ENCODE measurements around the gene ATP1A4. TPM values are rescaled to one million over a fixed set of nuclear protein-coding genes. Genes with fewer than 3 reads are reported as not detected.
A peak's percentile ranks its signal among the peaks of the same experiment; 100 is the strongest.

The ATP1A4 gene
- total RNA-seq, 1 experiment from 2014 or later = not detected

DNA sequence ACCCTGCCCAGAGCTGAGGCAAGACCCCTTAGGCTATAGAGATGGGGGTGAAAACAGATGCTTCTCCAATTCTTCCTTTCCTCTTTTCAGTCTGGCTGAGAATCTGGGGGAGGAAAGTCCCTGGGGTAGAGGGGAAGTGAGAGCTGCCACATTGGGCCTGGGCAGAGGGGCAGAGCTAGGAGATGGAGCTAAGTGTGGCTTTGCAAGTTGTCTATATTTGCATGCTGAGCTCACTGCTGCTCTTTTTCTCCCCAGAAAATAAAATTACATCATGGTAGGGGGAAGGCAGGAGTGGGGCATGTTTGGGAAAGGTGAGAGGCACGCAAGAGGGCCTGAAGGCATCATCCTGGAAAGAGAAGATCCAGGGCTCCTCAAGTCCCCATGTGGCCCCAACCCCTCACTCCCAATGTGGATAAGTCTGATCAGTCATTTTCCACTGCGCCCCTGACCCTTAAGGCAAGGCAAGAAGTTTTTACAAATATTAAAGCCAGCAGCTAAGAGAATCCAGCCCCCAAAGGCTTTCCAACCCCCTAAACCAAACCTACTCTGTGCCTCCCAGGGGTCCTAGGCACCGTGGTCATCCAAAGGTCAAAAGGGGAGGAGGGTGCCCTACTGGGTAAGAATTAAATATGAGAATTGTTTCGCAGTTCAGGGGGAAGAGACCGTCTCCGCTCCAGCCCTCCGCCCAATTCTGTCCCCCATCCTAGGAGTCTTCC, 53.3 kb downstream of the ATP1A4 start:
- Mint-ChIP-seq H3K4me1 (ENCODE audit: insufficient read depth, unreplicated experiment) (peaks cover 25% of the 10 kb centered on the region), H3K27ac (ENCODE audit: low read depth, unreplicated experiment) (peak overlapping the region; percentile 17), H3K9me3 (ENCODE audit: unreplicated experiment) (no peaks in the 10 kb centered on the region), H3K4me3 (ENCODE audit: unreplicated experiment) (peak overlapping the region; percentile 82), H3K36me3 (ENCODE audit: insufficient read depth, unreplicated experiment) (peaks cover 18% of the 10 kb centered on the region), H3K27me3 (ENCODE audit: insufficient read depth, unreplicated experiment) (no peaks in the 10 kb centered on the region)
- no peak for DNase-seq (ENCODE audit: unreplicated experiment)
- TF ChIP-seq, protein P1, sequence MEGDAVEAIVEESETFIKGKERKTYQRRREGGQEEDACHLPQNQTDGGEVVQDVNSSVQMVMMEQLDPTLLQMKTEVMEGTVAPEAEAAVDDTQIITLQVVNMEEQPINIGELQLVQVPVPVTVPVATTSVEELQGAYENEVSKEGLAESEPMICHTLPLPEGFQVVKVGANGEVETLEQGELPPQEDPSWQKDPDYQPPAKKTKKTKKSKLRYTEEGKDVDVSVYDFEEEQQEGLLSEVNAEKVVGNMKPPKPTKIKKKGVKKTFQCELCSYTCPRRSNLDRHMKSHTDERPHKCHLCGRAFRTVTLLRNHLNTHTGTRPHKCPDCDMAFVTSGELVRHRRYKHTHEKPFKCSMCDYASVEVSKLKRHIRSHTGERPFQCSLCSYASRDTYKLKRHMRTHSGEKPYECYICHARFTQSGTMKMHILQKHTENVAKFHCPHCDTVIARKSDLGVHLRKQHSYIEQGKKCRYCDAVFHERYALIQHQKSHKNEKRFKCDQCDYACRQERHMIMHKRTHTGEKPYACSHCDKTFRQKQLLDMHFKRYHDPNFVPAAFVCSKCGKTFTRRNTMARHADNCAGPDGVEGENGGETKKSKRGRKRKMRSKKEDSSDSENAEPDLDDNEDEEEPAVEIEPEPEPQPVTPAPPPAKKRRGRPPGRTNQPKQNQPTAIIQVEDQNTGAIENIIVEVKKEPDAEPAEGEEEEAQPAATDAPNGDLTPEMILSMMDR (IDR thresholded peaks at IDR 0.05; ENCODE audit: unreplicated experiment) = no peak
- CTCF ChIA-PET = interaction anchor here (0.7 to 11.6 kb wide), 12 partner anchors 14 to 872 kb away, joined by 3 to 124 read pairs (median 5); partner anchors contain the start of gene CASQ1
- intact Hi-C loops (cut with micrococcal nuclease) = loop anchor here (5.0 kb wide), 1 partner anchor 48 kb away; no protein-coding TSS in a partner anchor
- POLR2A ChIA-PET = interaction anchor here (0.6 to 4.7 kb wide), 8 partner anchors 13 to 130 kb away, joined by 3 to 29 read pairs (median 8); partner anchors contain the start of genes DCAF8, IGSF8 and PEX19
- BruUV-seq (replicated peaks) = no TSS peak

DNA sequence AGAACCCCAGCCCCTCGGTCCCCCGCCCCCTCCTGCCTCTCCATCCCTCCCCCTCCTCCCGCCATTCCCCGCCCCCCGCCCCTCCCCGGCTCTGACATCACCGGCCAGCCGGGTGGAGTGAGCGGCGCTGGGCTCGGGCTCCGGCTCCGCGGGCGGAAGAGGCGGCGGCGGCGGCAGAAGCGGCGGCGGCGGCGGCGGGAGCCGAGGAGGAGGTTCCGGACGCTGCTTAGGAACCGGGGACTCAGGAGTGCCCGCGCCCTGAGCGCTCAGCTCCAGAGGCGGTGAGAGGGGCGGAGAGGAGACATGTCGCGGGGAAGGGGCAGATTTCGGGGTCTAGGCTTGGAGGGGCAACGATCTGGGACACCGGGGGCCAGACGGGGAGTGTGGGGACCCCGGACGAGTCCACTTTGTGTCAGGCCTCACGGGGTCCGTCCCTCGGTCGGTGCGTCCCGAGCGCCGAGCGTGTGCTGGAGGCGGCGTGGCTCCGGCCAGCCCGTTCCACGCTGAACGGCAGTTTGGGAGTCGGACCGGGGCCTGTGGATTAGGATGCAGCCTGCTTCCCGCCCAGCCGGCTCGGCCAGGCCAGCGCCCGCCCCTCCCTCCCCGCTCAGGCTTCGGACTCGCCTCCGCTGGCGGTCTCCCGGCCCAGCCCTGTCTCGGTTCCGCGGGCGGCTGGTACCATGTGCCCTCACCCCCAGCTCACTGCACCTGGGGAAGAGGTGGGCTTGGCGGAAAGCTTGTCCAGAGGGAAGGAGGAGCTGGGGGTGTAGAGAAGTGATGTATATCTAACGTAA, 54.0 kb downstream of the ATP1A4 start, which contains the start of gene PEA15:
TSS of gene PEA15 (plus strand) at position 143 of the 794 bp plus-strand sequence. CDS start 6,161 bp downstream, outside the sequence.
- Mint-ChIP-seq H3K9me3 (ENCODE audit: unreplicated experiment) (no peaks in the 10 kb centered on the region), H3K4me3 (ENCODE audit: unreplicated experiment) (peak within 1 kb of the TSS; percentile 82), H3K27ac (ENCODE audit: low read depth, unreplicated experiment) (peak within 1 kb of the TSS; percentile 17), H3K27me3 (ENCODE audit: insufficient read depth, unreplicated experiment) (no peaks in the 10 kb centered on the region), H3K4me1 (ENCODE audit: insufficient read depth, unreplicated experiment) (peaks cover 25% of the 10 kb centered on the region), H3K36me3 (ENCODE audit: insufficient read depth, unreplicated experiment) (peaks cover 13% of the 10 kb centered on the region)
- POLR2A ChIA-PET = interaction anchor here (0.6 to 4.7 kb wide), 13 partner anchors 10 to 131 kb away, joined by 3 to 29 read pairs (median 4); partner anchors contain the start of genes CASQ1, DCAF8, IGSF8 and PEX19
- CTCF ChIA-PET = interaction anchor here (0.6 to 11.6 kb wide), 15 partner anchors 11 to 871 kb away, joined by 3 to 124 read pairs (median 4); partner anchors contain the start of genes CASQ1 and DUSP23
- intact Hi-C loops (cut with micrococcal nuclease) = loop anchor here (5.0 kb wide), 1 partner anchor 47 kb away; no protein-coding TSS in a partner anchor
- DNase-seq (ENCODE audit: unreplicated experiment) = peak; percentile 75
- TF ChIP-seq, protein P1 (IDR thresholded peaks at IDR 0.05; ENCODE audit: unreplicated experiment) = no peak
- no TSS peak for BruUV-seq (replicated peaks)

GRCh38 chr1:160206036-160206389, 54.6 kb downstream of the ATP1A4 start:
- no peaks in the 10 kb centered on the region for H3K27me3 Mint-ChIP-seq (ENCODE audit: insufficient read depth, unreplicated experiment)
- BruUV-seq (replicated peaks) = TSS peak; percentile 32
- peaks cover 25% of the 10 kb centered on the region for H3K4me1 Mint-ChIP-seq (ENCODE audit: insufficient read depth, unreplicated experiment)
- H3K4me3 Mint-ChIP-seq (ENCODE audit: unreplicated experiment) = peak overlapping the region; percentile 82
- intact Hi-C loops (cut with micrococcal nuclease) = loop anchor here (5.0 kb wide), 1 partner anchor 46 kb away; no protein-coding TSS in a partner anchor
- POLR2A ChIA-PET = interaction anchor here (0.7 to 4.7 kb wide), 12 partner anchors 10 to 109 kb away, joined by 3 to 29 read pairs (median 4); partner anchors contain the start of genes CASQ1, DCAF8, IGSF8 and PEX19
- DNase-seq (ENCODE audit: unreplicated experiment) = peak; percentile 60
- H3K36me3 Mint-ChIP-seq (ENCODE audit: insufficient read depth, unreplicated experiment) = peaks cover 15% of the 10 kb centered on the region
- peak overlapping the region; percentile 17 for H3K27ac Mint-ChIP-seq (ENCODE audit: low read depth, unreplicated experiment)
- no peaks in the 10 kb centered on the region for H3K9me3 Mint-ChIP-seq (ENCODE audit: unreplicated experiment)
- TF ChIP-seq, protein P1 (IDR thresholded peaks at IDR 0.05; ENCODE audit: unreplicated experiment) = no peak
- CTCF ChIA-PET = interaction anchor here (0.6 to 11.6 kb wide), 12 partner anchors 10 to 425 kb away, joined by 3 to 124 read pairs (median 6); partner anchors contain the start of genes CASQ1 and DUSP23
